GM04504 (cell line): ENCODE measurements around the gene PDE2A.

ENCODE experiments used
- DNase-seq: peaks from one replicate; pipeline ENCODE4 v3.0.0-alpha.2; 2012; ENCODE audit warnings: low read depth

The PDE2A gene

GRCh38 chr11:72658989-72659640 is 15.1 kb downstream of the PDE2A start:
- no peak for DNase-seq

- DNase-seq = no peak
Observed at GRCh38 chr11:72657411-72658100, 16.7 kb downstream of the PDE2A start.

GRCh38 chr11:72655896-72656464 is 18.2 kb downstream of the PDE2A start:
- DNase-seq = no peak

- DNase-seq = no peak
Observed at GRCh38 chr11:72655014-72655413, 19.2 kb downstream of the PDE2A start.

- no peak for DNase-seq
Observed at GRCh38 chr11:72653649-72654048, 20.6 kb downstream of the PDE2A start.

GRCh38 chr11:72652873-72653630 is 21.2 kb downstream of the PDE2A start:
- no peak for DNase-seq

- no peak for DNase-seq
Observed at GRCh38 chr11:72652133-72652532, 22.1 kb downstream of the PDE2A start.

GRCh38 chr11:72649215-72649976 is 24.8 kb downstream of the PDE2A start:
- DNase-seq = no peak

GRCh38 chr11:72648384-72649136 is 25.7 kb downstream of the PDE2A start:
- no peak for DNase-seq

- no peak for DNase-seq
Observed at GRCh38 chr11:72647882-72648281, 26.3 kb downstream of the PDE2A start.

- DNase-seq = no peak
Observed at GRCh38 chr11:72646472-72646871, 27.8 kb downstream of the PDE2A start.

- no peak for DNase-seq
Observed at GRCh38 chr11:72646024-72646423, 28.2 kb downstream of the PDE2A start.

GRCh38 chr11:72643547-72643946 is 30.7 kb downstream of the PDE2A start:
- DNase-seq = no peak

GRCh38 chr11:72642884-72643522 is 31.2 kb downstream of the PDE2A start:
- no peak for DNase-seq

- no peak for DNase-seq
Observed at GRCh38 chr11:72642043-72642883, 32.0 kb downstream of the PDE2A start.

- no peak for DNase-seq
Observed at GRCh38 chr11:72641522-72642042, 32.6 kb downstream of the PDE2A start.

GRCh38 chr11:72639502-72640375 is 34.5 kb downstream of the PDE2A start:
- DNase-seq = no peak

- DNase-seq = no peak
Observed at GRCh38 chr11:72637926-72638325, 36.3 kb downstream of the PDE2A start.

GRCh38 chr11:72637198-72637597 is 37.0 kb downstream of the PDE2A start:
- DNase-seq = no peak
